Sigmoid colon (tissue), 7 donors: ENCODE measurements around the gene PLEKHA1. TPM values are rescaled to one million over a fixed set of nuclear protein-coding genes. Genes with fewer than 3 reads are reported as not detected.

Experiments
- DNase-seq: peaks from one replicate; pipeline ENCODE4 v3.0.0-alpha.2; 2019
- H3K27ac ChIP-seq, 4 donors: fragments of 200-600 bp; sonication (generic); one replicate each; pipeline ENCODE4 v1.5.1; 2016 to 2019; ENCODE audit warnings: mild to moderate bottlenecking in 1 of 4
- H3K27me3 ChIP-seq, 3 donors: fragments of 200-600 bp; sonication (generic); one replicate each; pipeline ENCODE4 v1.5.1; 2019; ENCODE audit warnings: mild to moderate bottlenecking in 1 of 3
- H3K36me3 ChIP-seq, 4 donors: fragments of 200-600 bp; sonication (generic); one replicate each; pipeline ENCODE4 v1.5.1; 2016 to 2019
- H3K4me1 ChIP-seq, 4 donors: fragments of 200-600 bp; sonication (generic); one replicate each; pipeline ENCODE4 v1.5.1; 2017 to 2019
- H3K4me3 ChIP-seq, 4 donors: fragments of 200-600 bp; sonication (generic); one replicate each; pipeline ENCODE4 v1.5.1; 2017 to 2019; ENCODE audit warnings: mild to moderate bottlenecking in 2 of 4, moderate library complexity in 1 of 4
- H3K9me3 ChIP-seq, 4 donors: fragments of 200-600 bp in 3 of 4; sonication (generic) in 3 of 4; one replicate each; pipeline versions ENCODE4 v1.5.1 to v1.6.1; 2013 to 2019
- EP300 ChIP-seq, 4 donors: sonication (generic); formaldehyde crosslinking; IDR thresholded peaks; one replicate each; pipeline ENCODE4 v1.6.1; 2017; ENCODE audit warnings: antibody characterized with exemption in 4 of 4
- POLR2A ChIP-seq, 2 donors: fragments of 450-650 bp; IDR thresholded peaks; one replicate each; pipeline ENCODE4 v1.6.1; 2016; ENCODE audit warnings: antibody characterized with exemption in 2 of 2, mild to moderate bottlenecking in 2 of 2, moderate library complexity in 2 of 2
- POLR2AphosphoS5 ChIP-seq, 4 donors: sonication (generic); formaldehyde crosslinking; IDR thresholded peaks; one replicate each; pipeline ENCODE4 v1.6.1; 2017; ENCODE audit warnings: antibody characterized with exemption in 4 of 4
- WGBS, 2 donors: extraction: QIAGEN DNeasy Blood & Tissue Kit; methylation state at CpG; one replicate each; pipeline ENCODE4 v1.1.7; 2013; 5-methylcytosine and 5-hydroxymethylcytosine counted together
- intact Hi-C: fragments of 100-400 bp; cut with DNase I; formaldehyde crosslinking; loops from one replicate; pipeline ENCODE4 v1.15.1; 2023
- polyA plus RNA-seq, 3 donors: library from polyadenylated mRNA; stranded (reverse); fragments of 200-250 nt; gene quantifications; one replicate each; pipeline ENCODE4 v1.2.3, GENCODE V29; 2013
- total RNA-seq, 4 donors: library from RNA; depleted of rRNA; stranded (reverse); fragments of >200 nt; gene quantifications; one replicate each; pipeline ENCODE4 v1.1.0, GENCODE V29; 2016
- TF ChIP-seq, protein P1 (sequence below), 4 experiments: fragments of 450-650 bp in 3 of 4; fragments of 200-600 bp in 1 of 4; IDR thresholded peaks; one replicate each; pipeline ENCODE4 v1.5.1; 2016 to 2019; ENCODE audit warnings: antibody characterized with exemption in 4 of 4, mild to moderate bottlenecking in 3 of 4, moderate library complexity in 2 of 4
- donor health status: healthy with polysubstance abuse.
- donor health status: Bipolar disorder and iron deficiency.
- donor health status: healthy.

PLEKHA1 gene
- total and polyA plus RNA-seq, 7 donors: 20.9 to 53.2 (median 38.4) TPM

DNA sequence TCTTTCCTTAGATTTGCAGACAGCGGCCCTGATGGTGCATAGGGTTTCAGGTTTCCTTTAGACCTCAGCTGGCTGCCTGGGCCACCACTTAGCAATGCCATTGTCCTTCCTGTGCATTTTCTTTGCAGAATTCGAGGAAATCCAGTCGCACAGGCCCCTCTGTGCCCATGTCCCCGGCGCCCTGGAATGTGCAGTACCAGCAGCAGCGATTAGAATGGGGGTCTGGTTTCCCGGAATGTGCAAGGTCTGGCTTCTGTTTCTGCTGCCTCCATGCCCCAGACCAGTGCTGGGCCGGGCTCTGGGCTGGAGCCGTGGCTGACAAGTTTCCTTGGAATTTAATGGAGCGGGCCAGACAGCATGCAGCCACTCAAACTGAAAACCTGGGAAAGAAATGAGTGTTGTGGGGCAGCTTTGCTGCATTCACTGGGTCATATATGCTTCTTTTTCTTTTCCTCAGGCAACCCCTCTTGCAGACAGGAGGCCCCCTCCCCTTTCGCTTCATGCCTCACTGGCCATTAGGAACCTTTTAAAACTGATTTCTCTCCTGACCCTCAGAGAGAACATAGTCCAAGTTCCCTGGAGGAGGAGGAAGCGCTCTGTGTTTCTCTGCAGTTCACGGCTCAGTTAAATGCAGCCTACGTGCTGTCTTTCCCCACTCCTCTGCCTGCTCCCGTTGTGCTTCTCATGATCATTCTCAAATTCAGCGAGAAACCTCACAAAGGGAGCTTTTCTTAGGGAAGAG lies 101.3 kb downstream of the PLEKHA1 start:
- H3K4me3 ChIP-seq: peak overlapping the region in 3 of 4 donors; percentile 4 to 11 (median 10)
- intact Hi-C loops: loop anchor here (2.0 kb wide), 1 partner anchor 13 kb away; no protein-coding TSS in a partner anchor
- no peak for DNase-seq
- TF ChIP-seq POLR2A (IDR thresholded peaks at IDR 0.05) (no peak), POLR2AphosphoS5 (IDR thresholded peaks at IDR 0.05) (no peak), EP300 (IDR thresholded peaks at IDR 0.05) (no peak)
- TF ChIP-seq, protein P1, sequence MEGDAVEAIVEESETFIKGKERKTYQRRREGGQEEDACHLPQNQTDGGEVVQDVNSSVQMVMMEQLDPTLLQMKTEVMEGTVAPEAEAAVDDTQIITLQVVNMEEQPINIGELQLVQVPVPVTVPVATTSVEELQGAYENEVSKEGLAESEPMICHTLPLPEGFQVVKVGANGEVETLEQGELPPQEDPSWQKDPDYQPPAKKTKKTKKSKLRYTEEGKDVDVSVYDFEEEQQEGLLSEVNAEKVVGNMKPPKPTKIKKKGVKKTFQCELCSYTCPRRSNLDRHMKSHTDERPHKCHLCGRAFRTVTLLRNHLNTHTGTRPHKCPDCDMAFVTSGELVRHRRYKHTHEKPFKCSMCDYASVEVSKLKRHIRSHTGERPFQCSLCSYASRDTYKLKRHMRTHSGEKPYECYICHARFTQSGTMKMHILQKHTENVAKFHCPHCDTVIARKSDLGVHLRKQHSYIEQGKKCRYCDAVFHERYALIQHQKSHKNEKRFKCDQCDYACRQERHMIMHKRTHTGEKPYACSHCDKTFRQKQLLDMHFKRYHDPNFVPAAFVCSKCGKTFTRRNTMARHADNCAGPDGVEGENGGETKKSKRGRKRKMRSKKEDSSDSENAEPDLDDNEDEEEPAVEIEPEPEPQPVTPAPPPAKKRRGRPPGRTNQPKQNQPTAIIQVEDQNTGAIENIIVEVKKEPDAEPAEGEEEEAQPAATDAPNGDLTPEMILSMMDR (IDR thresholded peaks at IDR 0.05): no peak
- no peaks in the 10 kb centered on the region for H3K36me3 ChIP-seq
- 70 to 86% methylated on average over 16 of the region's 16 CpGs for WGBS, 2 donors
- no peaks in the 10 kb centered on the region for H3K27me3 ChIP-seq
- peaks cover 0 to 57% (median 46%) of the 10 kb centered on the region in 4 donors for H3K4me1 ChIP-seq
- H3K9me3 ChIP-seq: no peaks in the 10 kb centered on the region
- peak overlapping the region; percentile 49 to 85 (median 69) for H3K27ac ChIP-seq

DNA sequence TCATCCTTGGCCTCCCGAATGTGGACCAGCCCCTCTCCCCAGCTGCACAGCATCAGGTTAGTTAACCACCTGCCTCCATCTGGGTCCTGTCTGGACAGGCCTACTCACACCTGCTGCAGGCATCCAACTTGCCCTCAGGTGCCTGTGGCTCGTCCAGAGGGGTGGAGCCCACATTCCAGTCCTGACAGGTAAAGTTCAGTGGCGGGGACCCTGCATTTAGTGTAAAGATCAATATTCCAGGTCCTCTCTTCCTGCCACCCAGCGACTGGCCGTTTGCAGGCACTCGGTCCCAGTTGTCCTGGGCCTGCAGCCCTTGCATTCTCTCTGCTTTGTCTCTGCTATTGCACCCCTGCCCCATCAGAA lies 101.8 kb downstream of the PLEKHA1 start:
- peaks cover 0 to 57% (median 46%) of the 10 kb centered on the region in 4 donors for H3K4me1 ChIP-seq
- no peak overlapping the region for H3K4me3 ChIP-seq
- TF ChIP-seq EP300 (IDR thresholded peaks at IDR 0.05) (no peak), POLR2A (IDR thresholded peaks at IDR 0.05) (no peak), POLR2AphosphoS5 (IDR thresholded peaks at IDR 0.05) (no peak)
- TF ChIP-seq, protein P1 (IDR thresholded peaks at IDR 0.05): no peak
- intact Hi-C loops: no loop called here
- H3K36me3 ChIP-seq: no peaks in the 10 kb centered on the region
- no peaks in the 10 kb centered on the region for H3K9me3 ChIP-seq
- H3K27ac ChIP-seq: peak overlapping the region; percentile 49 to 85 (median 69)
- no peaks in the 10 kb centered on the region for H3K27me3 ChIP-seq
- WGBS, 2 donors: 84 to 85% methylated on average over 6 of the region's 6 CpGs
- no peak for DNase-seq

DNA sequence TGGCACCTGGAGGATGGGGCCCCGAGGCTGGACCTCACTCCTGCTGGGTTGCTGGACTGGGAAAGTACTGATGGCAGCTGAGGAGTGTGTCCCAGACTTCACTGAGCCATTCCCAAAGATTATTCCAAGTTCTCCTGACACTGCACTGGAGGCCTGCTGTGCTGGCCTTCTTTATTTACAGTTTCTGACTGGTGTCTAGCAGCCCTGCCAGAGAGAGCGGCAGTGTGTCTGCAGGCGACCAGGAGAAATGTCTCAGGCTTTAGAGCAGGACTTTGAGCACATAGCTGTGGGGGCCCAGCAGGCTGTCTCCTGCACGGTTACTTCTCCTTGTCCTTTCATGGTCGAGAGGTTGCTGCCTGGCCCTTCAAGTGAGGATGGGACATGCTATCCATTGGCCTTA lies 102.9 kb downstream of the PLEKHA1 start:
- no peak overlapping the region for H3K4me3 ChIP-seq
- H3K36me3 ChIP-seq: no peaks in the 10 kb centered on the region
- no peak for DNase-seq
- H3K27me3 ChIP-seq: no peaks in the 10 kb centered on the region
- intact Hi-C loops: no loop called here
- H3K4me1 ChIP-seq: peaks cover 0 to 59% (median 47%) of the 10 kb centered on the region in 4 donors
- H3K27ac ChIP-seq: peak overlapping the region in 3 of 4 donors; percentile 38 to 85 (median 65)
- WGBS, 2 donors: 82 to 89% methylated on average over 5 of the region's 5 CpGs
- no peak for TF ChIP-seq POLR2A (IDR thresholded peaks at IDR 0.05)
- TF ChIP-seq POLR2AphosphoS5 (IDR thresholded peaks at IDR 0.05): peak in 2 of 4 donors; percentile 44 to 53
- TF ChIP-seq, protein P1 (IDR thresholded peaks at IDR 0.05): no peak
- no peak for TF ChIP-seq EP300 (IDR thresholded peaks at IDR 0.05)
- H3K9me3 ChIP-seq: no peaks in the 10 kb centered on the region

DNA sequence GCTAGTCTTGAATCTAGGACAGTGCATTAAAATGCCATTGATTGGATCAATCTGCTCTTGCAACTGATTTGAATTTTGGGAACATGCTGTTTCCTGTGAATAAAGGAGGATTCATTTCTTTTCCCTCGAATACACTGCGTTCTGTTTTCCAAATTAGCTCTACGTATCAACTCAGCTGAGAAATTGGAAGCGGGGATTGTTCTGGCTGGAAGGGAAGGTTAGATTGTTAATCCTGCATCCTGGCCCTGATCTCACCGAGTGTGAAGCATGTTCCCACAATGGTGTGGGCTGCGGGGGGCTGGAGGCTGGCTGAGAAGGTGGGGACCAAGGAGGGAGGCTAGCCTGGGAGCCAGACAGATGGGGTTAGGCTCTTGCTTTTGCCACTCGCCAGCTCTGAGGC lies 104.5 kb downstream of the PLEKHA1 start:
- H3K36me3 ChIP-seq: no peaks in the 10 kb centered on the region
- peak overlapping the region; percentile 6 to 57 (median 26) for H3K27ac ChIP-seq
- no peak overlapping the region for H3K4me3 ChIP-seq
- H3K4me1 ChIP-seq: peaks cover 0 to 69% (median 50%) of the 10 kb centered on the region in 4 donors
- no peaks in the 10 kb centered on the region for H3K9me3 ChIP-seq
- no peak for DNase-seq
- TF ChIP-seq, protein P1 (IDR thresholded peaks at IDR 0.05): no peak
- no peak for TF ChIP-seq POLR2A (IDR thresholded peaks at IDR 0.05)
- TF ChIP-seq EP300 (IDR thresholded peaks at IDR 0.05): peak in 1 of 4 donors; percentile 5
- TF ChIP-seq POLR2AphosphoS5 (IDR thresholded peaks at IDR 0.05): peak in 2 of 4 donors; percentile 22 to 50
- intact Hi-C loops: no loop called here
- no peaks in the 10 kb centered on the region for H3K27me3 ChIP-seq
- WGBS, 2 donors: 84 to 92% methylated on average over 7 of the region's 7 CpGs
